ENCODE data around the gene INAVA.
A peak's percentile ranks its signal among the peaks of the same experiment; 100 is the strongest.

The INAVA gene

DNA sequence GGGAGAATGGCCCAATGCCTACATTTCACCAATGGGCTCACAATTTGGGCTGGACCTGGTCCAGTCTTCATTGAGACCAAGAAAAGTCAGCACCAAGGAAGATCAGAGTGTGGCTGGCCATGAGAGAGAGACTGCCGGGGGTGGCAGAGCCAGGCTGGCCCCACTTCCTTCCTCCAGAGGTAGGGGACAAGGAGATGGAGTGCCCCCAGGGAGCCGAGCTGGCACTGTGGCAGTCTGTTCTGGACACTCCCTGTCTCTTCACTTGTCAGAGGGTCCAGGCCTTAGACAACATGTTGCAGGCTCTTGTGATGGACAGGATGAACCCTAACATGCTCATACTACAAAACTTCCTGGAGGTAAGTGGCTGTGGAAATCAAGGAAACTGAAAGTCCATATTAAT, 27.7 kb downstream of the INAVA start:
- Histone ChIP-seq H3K9me3 (ENCODE audit: insufficient read depth, low read length, severe bottlenecking) (no peaks in the 10 kb centered on the region), H2AFZ (ENCODE audit: low read depth, low read length) (no peak overlapping the region), H3K36me3 (ENCODE audit: insufficient read depth, low read length) (no peaks in the 10 kb centered on the region), H4K20me1 (ENCODE audit: insufficient read depth, low read length) (no peaks in the 10 kb centered on the region; the same call in 1 of the 2 replicates), H3K79me2 (ENCODE audit: insufficient read depth, low read length) (no peaks in the 10 kb centered on the region), H3K27ac (ENCODE audit: low read length) (no peak overlapping the region), H3K4me2 (ENCODE audit: insufficient read depth, low read length) (no peak overlapping the region), H3K4me1 (ENCODE audit: insufficient read depth, low read length) (no peaks in the 10 kb centered on the region), H3K27me3 (ENCODE audit: insufficient read depth, low read length, poor library complexity) (no peaks in the 10 kb centered on the region), H3K9ac (ENCODE audit: low read depth, low read length) (no peak overlapping the region), H3K4me3 (ENCODE audit: low read depth in 1 of 2, low read length in 2 of 2) (no peak overlapping the region)
- TF ChIP-seq EZH2 (IDR thresholded peaks at IDR 0.05; ENCODE audit: borderline replicate concordance, low read depth, low read length, severe bottlenecking): no peak
- TF ChIP-seq, protein P1, sequence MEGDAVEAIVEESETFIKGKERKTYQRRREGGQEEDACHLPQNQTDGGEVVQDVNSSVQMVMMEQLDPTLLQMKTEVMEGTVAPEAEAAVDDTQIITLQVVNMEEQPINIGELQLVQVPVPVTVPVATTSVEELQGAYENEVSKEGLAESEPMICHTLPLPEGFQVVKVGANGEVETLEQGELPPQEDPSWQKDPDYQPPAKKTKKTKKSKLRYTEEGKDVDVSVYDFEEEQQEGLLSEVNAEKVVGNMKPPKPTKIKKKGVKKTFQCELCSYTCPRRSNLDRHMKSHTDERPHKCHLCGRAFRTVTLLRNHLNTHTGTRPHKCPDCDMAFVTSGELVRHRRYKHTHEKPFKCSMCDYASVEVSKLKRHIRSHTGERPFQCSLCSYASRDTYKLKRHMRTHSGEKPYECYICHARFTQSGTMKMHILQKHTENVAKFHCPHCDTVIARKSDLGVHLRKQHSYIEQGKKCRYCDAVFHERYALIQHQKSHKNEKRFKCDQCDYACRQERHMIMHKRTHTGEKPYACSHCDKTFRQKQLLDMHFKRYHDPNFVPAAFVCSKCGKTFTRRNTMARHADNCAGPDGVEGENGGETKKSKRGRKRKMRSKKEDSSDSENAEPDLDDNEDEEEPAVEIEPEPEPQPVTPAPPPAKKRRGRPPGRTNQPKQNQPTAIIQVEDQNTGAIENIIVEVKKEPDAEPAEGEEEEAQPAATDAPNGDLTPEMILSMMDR (IDR thresholded peaks at IDR 0.05; ENCODE audit: borderline replicate concordance, extremely low read depth, low read length, poor library complexity, severe bottlenecking): no peak
- ATAC-seq (ENCODE audit: insufficient read depth, low read depth) (no peak), DNase-seq (no peak)

DNA sequence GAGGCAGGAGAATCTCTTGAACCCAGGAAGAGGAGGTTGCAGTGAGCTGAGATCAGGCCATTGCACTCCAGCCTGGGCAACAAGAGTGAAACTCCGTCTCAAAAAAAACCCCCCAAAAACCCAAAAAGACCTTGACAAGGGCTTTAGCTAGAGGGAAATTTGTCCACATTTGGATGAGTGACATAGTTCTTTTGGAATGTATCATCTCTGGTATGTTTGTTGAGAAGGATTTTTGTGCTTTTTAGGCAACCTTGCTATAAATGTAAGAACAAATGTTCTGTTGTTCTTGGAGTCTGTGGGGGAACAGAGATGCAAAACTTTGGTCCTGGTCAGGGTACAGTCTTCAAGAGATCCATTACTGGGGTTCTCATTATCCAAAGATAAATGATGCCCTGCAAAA, 28.9 kb downstream of the INAVA start:
- H3K4me3 ChIP-seq (ENCODE audit: low read depth in 1 of 2, low read length in 2 of 2): no peak overlapping the region
- H3K36me3 ChIP-seq (ENCODE audit: insufficient read depth, low read length): no peaks in the 10 kb centered on the region
- H3K4me1 ChIP-seq (ENCODE audit: insufficient read depth, low read length): no peaks in the 10 kb centered on the region
- DNase-seq (no peak), ATAC-seq (ENCODE audit: insufficient read depth, low read depth) (no peak)
- no peak overlapping the region for H3K27ac ChIP-seq (ENCODE audit: low read length)
- H3K27me3 ChIP-seq (ENCODE audit: insufficient read depth, low read length, poor library complexity): no peaks in the 10 kb centered on the region
- H3K79me2 ChIP-seq (ENCODE audit: insufficient read depth, low read length): no peaks in the 10 kb centered on the region
- no peaks in the 10 kb centered on the region; the same call in 1 of the 2 replicates for H4K20me1 ChIP-seq (ENCODE audit: insufficient read depth, low read length)
- no peak overlapping the region for H3K4me2 ChIP-seq (ENCODE audit: insufficient read depth, low read length)
- H3K9ac ChIP-seq (ENCODE audit: low read depth, low read length): no peak overlapping the region
- TF ChIP-seq, protein P1 (IDR thresholded peaks at IDR 0.05; ENCODE audit: borderline replicate concordance, extremely low read depth, low read length, poor library complexity, severe bottlenecking): no peak
- no peak for TF ChIP-seq EZH2 (IDR thresholded peaks at IDR 0.05; ENCODE audit: borderline replicate concordance, low read depth, low read length, severe bottlenecking)
- H2AFZ ChIP-seq (ENCODE audit: low read depth, low read length): no peak overlapping the region
- H3K9me3 ChIP-seq (ENCODE audit: insufficient read depth, low read length, severe bottlenecking): no peaks in the 10 kb centered on the region

DNA sequence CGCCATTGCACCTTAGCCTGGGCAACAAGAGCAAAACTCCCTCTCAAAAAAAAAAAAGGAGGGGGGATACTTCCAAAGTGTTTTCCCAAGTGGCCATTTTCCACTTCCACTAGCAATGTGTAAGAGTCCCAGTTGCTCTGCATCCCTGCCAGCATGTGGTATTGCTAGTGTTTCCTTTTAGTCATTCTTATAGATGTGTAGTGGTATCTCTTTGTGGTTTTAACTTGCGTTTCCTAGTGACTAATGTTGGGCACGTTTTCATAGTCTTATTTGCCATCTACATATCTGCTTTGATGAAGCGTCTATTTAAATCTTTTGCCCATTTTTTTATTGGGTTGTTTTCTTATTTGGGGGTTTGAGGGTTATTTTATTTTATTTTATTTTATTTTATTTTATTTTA, 31.1 kb downstream of the INAVA start:
- H2AFZ ChIP-seq (ENCODE audit: low read depth, low read length): no peak overlapping the region
- no peak for DNase-seq

More for the DNA sequence above, 31.1 kb downstream of the INAVA start:
- no peak overlapping the region for H3K4me2 ChIP-seq (ENCODE audit: insufficient read depth, low read length)
- H3K9ac ChIP-seq (ENCODE audit: low read depth, low read length): no peak overlapping the region
- no peaks in the 10 kb centered on the region for H3K27me3 ChIP-seq (ENCODE audit: insufficient read depth, low read length, poor library complexity)
- peak; percentile 85 for ATAC-seq (ENCODE audit: insufficient read depth, low read depth)
- no peak overlapping the region for H3K27ac ChIP-seq (ENCODE audit: low read length)
- H3K4me3 ChIP-seq (ENCODE audit: low read depth in 1 of 2, low read length in 2 of 2): no peak overlapping the region
- no peak for TF ChIP-seq EZH2 (IDR thresholded peaks at IDR 0.05; ENCODE audit: borderline replicate concordance, low read depth, low read length, severe bottlenecking)
- TF ChIP-seq, protein P1 (IDR thresholded peaks at IDR 0.05; ENCODE audit: borderline replicate concordance, extremely low read depth, low read length, poor library complexity, severe bottlenecking): no peak
- H4K20me1 ChIP-seq (ENCODE audit: insufficient read depth, low read length): no peaks in the 10 kb centered on the region
- H3K4me1 ChIP-seq (ENCODE audit: insufficient read depth, low read length): no peaks in the 10 kb centered on the region
- H3K36me3 ChIP-seq (ENCODE audit: insufficient read depth, low read length): no peaks in the 10 kb centered on the region
- H3K79me2 ChIP-seq (ENCODE audit: insufficient read depth, low read length): no peaks in the 10 kb centered on the region
- no peaks in the 10 kb centered on the region for H3K9me3 ChIP-seq (ENCODE audit: insufficient read depth, low read length, severe bottlenecking)

Data from DND-41 (cell line).